H1 (cell line): ENCODE measurements around the gene TCEANC2. TPM values are rescaled to one million over a fixed set of nuclear protein-coding genes. Genes with fewer than 3 reads are reported as not detected.

Experiments used
- FOSL1 ChIP-seq: IDR thresholded peaks from 2 replicates; pipeline ENCODE4 v1.6.1; 2011; ENCODE audit warnings: mild to moderate bottlenecking, low read depth, low read length, moderate library complexity; ENCODE audit not compliant: insufficient read depth
- GABPA ChIP-seq: IDR thresholded peaks from 2 replicates; pipeline ENCODE4 v1.6.1; 2011; ENCODE audit warnings: mild to moderate bottlenecking, low read length, moderate library complexity, borderline replicate concordance; ENCODE audit not compliant: insufficient read depth
- RNF2 ChIP-seq: fragments of 200-900, 300-1000 bp; sonication (generic); IDR thresholded peaks from 2 replicates; pipeline ENCODE4 v1.7.1; 2016; ENCODE audit warnings: borderline replicate concordance, low read depth, mild to moderate bottlenecking, antibody characterized with exemption, low read length; ENCODE audit not compliant: poor library complexity, severe bottlenecking; ENCODE audit errors: missing control alignments
- SIX5 ChIP-seq: IDR thresholded peaks from 2 replicates; pipeline ENCODE4 v1.6.1; 2011; ENCODE audit warnings: mild to moderate bottlenecking, low read depth, low read length
- polyA plus RNA-seq, 7 experiments: library from polyadenylated mRNA; depleted of rRNA in 3 of 7; stranded (reverse) in 5 of 7; unstranded in 2 of 7; fragments of >200 nt in 5 of 7; fragments of 200-250 nt in 2 of 7; gene quantifications; 1 replicate in 5 of 7; 2 replicates in 1 of 7; 4 replicates in 1 of 7; pipeline versions ENCODE4 v1.2.1 to v1.2.3, GENCODE V29; 2011 to 2013; ENCODE audit warnings: missing spikeins in 2 of 7, mixed read lengths in 2 of 7
- total RNA-seq: library from RNA; stranded (reverse); fragmentation: NEBNext Ultra II Directional; extraction: Animal tissue kit (Norgen Biotek cat#: 25700); gene quantifications from 2 replicates; pipeline ENCODE4 v1.2.1, GENCODE V29; 2021

Gene TCEANC2
- total and polyA plus RNA-seq, 2 of the 8 experiments (the other 6 are each of a cell fraction or from before 2014, with no cell fraction given), result 4.2 to 8.2 TPM

DNA sequence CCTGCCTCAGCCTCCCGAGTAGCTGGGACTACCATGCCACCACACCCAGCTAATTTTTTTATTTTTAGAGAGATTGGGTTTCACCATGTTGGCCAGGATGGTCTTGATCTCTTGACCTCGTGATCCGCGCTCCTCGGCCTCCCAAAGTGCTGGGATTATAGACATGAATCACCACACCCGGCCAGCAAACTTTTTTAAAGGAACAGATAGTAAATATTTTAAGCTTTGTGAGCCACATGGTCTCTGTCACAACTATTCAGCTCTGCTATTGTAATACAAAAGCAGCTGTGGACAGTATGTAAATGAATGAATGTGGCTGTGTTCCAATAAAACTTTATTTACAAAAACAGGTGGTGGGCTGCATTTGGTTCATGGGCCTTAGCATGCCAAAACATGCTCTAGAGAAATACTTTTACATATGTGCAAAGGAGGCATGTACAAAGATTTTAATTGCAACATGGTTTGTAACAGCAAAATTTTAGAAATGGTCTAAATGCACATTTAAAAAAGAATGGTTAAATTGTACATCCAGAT, 52.4 kb downstream of the TCEANC2 start (continued):
- TF ChIP-seq RNF2, result no peak
- no peak for TF ChIP-seq GABPA
- TF ChIP-seq FOSL1, result no peak
- TF ChIP-seq SIX5, result no peak
